HL-60 (cell line): ENCODE measurements around the gene CHMP4B.

Source experiments
- DNase-seq, 2 experiments: peaks; one replicate each; pipeline ENCODE4 v3.0.0-alpha.2; 2010 to 2020; ENCODE audit warnings: low read depth in 1 of 2, low spot score in 1 of 2
- H3K27ac ChIP-seq: fragments of 250-450 bp; sonication (Bioruptor Pico); replicated peaks from 2 replicates; pipeline ENCODE4 v1.5.1; 2020; ENCODE audit warnings: mild to moderate bottlenecking, moderate library complexity
- H3K27me3 ChIP-seq: fragments of 250-450 bp; sonication (Bioruptor Pico); 2 replicates; pipeline ENCODE4 v1.5.1; 2021; ENCODE audit warnings: mild to moderate bottlenecking, moderate library complexity; ENCODE audit not compliant: insufficient read depth, poor library complexity, severe bottlenecking
- H3K4me3 ChIP-seq: replicated peaks from 2 replicates; pipeline ENCODE4 v1.5.1; 2011; ENCODE audit warnings: mild to moderate bottlenecking, control low read depth, low read length; ENCODE audit not compliant: insufficient read depth
- GABPA ChIP-seq: IDR thresholded peaks from 2 replicates; pipeline ENCODE4 v1.6.1; 2012; ENCODE audit warnings: low read depth
- POLR2AphosphoS5 ChIP-seq: IDR thresholded peaks from 2 replicates; pipeline ENCODE4 v1.6.1; 2012; ENCODE audit warnings: low read depth
- REST ChIP-seq: IDR thresholded peaks from 2 replicates; pipeline ENCODE4 v1.6.1; 2012; ENCODE audit warnings: low read depth; ENCODE audit not compliant: insufficient replicate concordance
- SPI1 ChIP-seq: IDR thresholded peaks from 2 replicates; pipeline ENCODE4 v1.6.1; 2012; ENCODE audit warnings: low read depth, mild to moderate bottlenecking, borderline replicate concordance
- TF ChIP-seq, protein P1 (sequence below): IDR thresholded peaks from one replicate; pipeline ENCODE4 v1.5.1; 2011; ENCODE audit warnings: low read length, control low read depth, inconsistent platforms; ENCODE audit not compliant: insufficient read depth

The CHMP4B gene

DNA sequence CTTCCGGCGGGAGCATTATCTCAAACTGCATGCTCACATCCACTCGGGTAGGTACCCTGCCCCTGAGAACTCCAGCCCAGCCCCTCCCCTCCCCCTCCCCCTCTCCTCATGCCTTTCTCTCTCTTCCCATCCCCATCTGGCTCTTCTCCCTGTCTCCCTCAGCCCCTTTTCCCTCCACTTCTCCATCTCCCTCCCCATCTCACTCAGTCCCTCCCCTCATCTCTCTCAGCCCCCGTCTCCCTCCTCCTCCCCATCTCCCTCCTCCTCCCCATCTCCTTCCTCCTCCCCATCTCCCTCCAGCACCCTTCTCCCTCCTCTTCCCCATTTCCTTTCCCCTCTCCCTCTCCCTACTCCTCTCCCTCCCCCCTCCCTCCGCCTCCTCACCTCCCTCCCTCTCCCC lies 27.3 kb upstream of the CHMP4B start:
- no peak overlapping the region for H3K4me3 ChIP-seq
- peak in 1 of 2 experiments; percentile 25 for DNase-seq
- no peaks in the 10 kb centered on the region for H3K27me3 ChIP-seq
- TF ChIP-seq POLR2AphosphoS5 (no peak), GABPA (no peak), REST (no peak), SPI1 (no peak)
- TF ChIP-seq, protein P1, sequence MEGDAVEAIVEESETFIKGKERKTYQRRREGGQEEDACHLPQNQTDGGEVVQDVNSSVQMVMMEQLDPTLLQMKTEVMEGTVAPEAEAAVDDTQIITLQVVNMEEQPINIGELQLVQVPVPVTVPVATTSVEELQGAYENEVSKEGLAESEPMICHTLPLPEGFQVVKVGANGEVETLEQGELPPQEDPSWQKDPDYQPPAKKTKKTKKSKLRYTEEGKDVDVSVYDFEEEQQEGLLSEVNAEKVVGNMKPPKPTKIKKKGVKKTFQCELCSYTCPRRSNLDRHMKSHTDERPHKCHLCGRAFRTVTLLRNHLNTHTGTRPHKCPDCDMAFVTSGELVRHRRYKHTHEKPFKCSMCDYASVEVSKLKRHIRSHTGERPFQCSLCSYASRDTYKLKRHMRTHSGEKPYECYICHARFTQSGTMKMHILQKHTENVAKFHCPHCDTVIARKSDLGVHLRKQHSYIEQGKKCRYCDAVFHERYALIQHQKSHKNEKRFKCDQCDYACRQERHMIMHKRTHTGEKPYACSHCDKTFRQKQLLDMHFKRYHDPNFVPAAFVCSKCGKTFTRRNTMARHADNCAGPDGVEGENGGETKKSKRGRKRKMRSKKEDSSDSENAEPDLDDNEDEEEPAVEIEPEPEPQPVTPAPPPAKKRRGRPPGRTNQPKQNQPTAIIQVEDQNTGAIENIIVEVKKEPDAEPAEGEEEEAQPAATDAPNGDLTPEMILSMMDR = no peak
- no peak overlapping the region for H3K27ac ChIP-seq

- no peaks in the 10 kb centered on the region for H3K27me3 ChIP-seq
- DNase-seq = no peak
- TF ChIP-seq POLR2AphosphoS5 = no peak
- no peak for TF ChIP-seq REST
- no peak for TF ChIP-seq GABPA
- TF ChIP-seq, protein P1 = no peak
- no peak for TF ChIP-seq SPI1
- no peak overlapping the region for H3K27ac ChIP-seq
- H3K4me3 ChIP-seq = no peak overlapping the region
Measured at GRCh38 chr20:33784225-33784624, 26.9 kb upstream of the CHMP4B start.

GRCh38 chr20:33785503-33785902 lies 25.6 kb upstream of the CHMP4B start:
- H3K4me3 ChIP-seq = peak overlapping the region; percentile 6; the same call in 1 of the 2 replicates
- no peaks in the 10 kb centered on the region for H3K27me3 ChIP-seq
- no peak overlapping the region for H3K27ac ChIP-seq
- DNase-seq = peak in 1 of 2 experiments; percentile 31
- TF ChIP-seq GABPA (no peak), POLR2AphosphoS5 (no peak)

- TF ChIP-seq SPI1 = no peak
- TF ChIP-seq, protein P1 = no peak
- TF ChIP-seq GABPA = no peak
- TF ChIP-seq REST = no peak
- TF ChIP-seq POLR2AphosphoS5 = no peak
- H3K27me3 ChIP-seq = no peaks in the 10 kb centered on the region
- H3K27ac ChIP-seq = no peak overlapping the region
- no peak overlapping the region for H3K4me3 ChIP-seq
- DNase-seq = no peak
Measured at GRCh38 chr20:33787253-33787891, 23.8 kb upstream of the CHMP4B start.
